DMS53 treated with DMSO at 0.1 percent for 48 hours (cell line): ENCODE data around the gene AP4E1.
"Not testable (repeated sequence)": the region's sequence is repeated elsewhere in the genome, so short reads cannot be mapped to it uniquely, and the experiment has no call there.

Experiments used
- DNase-seq: peaks from one replicate; lab custom pipeline; 2025; ENCODE audit not compliant: unreplicated experiment; lab: John Stamatoyannopoulos, UW

Gene AP4E1

GRCh38 chr15:51016615-51017014, 108.1 kb downstream of the AP4E1 start:
- DNase-seq, result no peak

GRCh38 chr15:51022206-51022605, 113.7 kb downstream of the AP4E1 start:
- DNase-seq, result no peak

DNA sequence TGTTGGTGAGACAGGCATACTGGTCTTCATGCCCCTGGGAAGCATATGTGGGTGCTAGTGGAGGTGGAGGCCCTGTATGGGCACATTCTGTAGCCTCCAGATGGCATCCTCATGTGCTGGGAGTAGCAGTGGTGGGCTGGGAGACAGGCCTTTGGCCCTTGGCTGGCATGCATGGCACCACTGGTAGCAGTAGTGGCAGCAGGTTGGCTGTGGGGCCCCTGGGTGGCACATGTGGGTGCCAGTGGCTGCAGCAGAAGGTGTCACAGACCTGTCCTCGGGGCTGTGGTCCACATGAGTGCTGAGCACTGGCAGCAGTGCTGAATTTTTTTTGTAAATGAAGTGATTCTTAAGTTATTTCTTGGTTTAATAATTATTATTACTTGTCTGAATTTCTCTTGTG, 115.0 kb downstream of the AP4E1 start:
- no peak for DNase-seq

DNA sequence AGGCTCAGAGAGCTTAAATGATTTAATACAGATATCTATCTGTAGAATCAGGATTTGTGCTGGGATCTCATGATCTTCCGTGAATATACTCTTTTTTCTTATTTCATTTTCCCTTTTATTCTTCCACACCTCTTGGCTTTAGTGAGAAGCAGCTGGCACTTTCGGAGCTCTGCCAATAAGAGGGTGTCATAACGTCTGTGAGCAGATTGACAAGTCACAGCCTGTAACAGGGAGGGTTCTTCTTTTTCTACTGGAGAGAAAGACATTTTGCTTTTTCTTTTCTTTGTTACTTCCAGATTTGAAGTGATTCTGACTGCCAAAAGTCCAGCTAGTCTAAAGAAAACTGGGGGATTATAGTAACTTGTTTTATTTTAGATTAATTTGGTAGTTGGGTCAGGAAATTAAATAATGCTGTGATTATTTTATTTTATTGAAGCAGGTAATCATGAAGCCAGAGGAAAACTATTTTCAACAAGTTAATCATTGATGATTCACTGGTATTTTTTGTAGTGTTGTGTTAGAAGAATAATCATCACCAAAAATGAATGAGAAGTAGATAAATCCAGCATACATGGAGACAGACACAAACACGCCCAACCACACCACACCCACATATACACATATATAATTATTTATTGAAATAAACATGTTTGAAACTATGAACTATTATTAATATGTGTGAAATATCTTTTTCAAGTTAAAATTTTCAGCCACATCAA, 116.4 kb downstream of the AP4E1 start:
- DNase-seq, result no peak

GRCh38 chr15:51025454-51025846, 117.0 kb downstream of the AP4E1 start:
- DNase-seq, result no peak

DNA sequence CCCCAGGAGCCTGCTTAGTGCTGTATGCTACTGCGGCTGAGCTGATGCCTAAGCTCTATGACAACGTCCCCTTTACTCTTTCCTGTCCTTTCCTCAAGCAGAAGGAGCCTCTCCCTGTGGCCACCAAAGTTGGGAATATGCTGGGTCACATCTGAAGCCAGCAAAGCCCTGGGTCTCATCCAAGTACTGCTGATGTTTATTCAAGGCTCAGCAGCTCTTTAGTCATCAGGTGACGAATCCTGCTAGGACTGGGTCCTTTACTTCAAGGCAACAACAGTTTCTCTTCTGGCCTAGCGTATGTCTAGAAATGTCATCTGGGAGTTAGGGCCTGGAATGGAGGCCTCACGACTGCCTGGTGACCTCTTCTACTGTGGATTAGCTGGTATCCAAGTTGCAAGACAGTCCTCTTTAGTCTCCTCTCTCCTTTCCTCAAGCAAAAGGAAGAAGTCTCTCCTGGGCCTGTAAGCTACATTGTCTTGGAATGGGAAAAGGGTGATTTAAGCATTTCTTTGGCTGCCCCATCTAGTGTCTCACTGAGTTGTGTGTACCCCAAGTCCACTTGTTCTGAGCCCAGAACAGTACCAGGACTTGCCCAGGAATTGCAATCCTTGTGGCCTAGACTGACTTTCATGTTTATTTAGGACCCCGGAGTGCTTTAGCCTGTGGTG, 122.3 kb downstream of the AP4E1 start:
- no peak for DNase-seq

GRCh38 chr15:51037474-51037873, 129.0 kb downstream of the AP4E1 start:
- not testable (repeated sequence) for DNase-seq

DNA sequence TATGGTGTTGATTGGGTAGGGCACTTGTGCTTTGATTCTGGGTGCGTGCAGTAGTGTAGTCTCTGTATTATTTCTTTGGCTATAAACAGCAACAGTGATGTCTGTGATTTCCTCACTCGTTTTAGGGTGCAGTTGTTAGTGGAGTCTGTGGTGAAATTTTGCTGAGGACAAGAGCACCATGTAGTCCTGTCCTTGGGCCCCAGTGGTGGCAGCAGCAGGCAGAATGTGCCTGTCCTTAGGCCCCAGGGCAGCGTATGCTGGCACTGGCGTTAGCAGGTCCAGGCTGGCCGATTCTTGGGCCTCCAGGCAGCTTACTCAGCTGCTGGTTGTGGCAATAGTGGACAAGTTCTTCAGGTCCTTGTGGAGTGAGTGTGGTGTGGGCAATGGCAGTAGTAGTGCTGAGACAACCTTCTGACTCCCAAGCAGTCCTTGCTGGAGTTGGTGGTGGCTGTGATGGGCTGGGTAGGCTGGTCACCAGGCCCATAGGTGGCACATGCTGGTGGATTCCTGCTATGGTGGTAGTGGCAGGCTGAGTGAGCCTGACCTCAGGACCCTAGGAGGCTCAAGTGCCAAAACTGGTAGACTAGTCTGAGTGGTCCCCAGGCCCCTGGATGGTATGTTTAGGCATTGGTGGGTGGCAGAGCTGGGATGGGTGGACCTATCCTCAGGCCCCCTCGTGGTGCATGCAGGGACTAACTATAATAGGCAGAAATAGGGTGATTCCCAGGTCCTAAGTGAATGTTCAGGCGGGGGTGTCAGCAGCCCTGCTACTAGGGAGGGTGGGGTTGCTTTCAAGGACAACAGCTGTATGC, 129.9 kb downstream of the AP4E1 start:
- DNase-seq, result no peak

DNA sequence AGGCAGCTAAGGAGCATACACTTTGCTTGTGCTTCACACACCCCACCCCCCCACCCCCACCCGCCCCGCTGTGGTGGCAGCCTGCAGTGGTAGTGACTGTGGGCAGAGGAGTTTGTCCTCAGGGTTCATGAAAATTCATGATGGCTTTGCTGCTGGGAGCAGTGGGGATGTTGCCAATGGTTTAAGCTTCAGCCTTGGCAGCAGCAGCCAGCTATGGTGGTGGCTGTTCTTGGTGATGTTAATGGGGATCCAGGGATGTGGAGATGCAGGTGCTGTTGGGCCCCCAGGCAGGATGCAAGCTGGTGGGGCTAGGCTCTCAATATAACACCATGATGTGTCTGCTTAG, 130.5 kb downstream of the AP4E1 start:
- no peak for DNase-seq

GRCh38 chr15:51044037-51044727, 135.7 kb downstream of the AP4E1 start:
- DNase-seq, result no peak

- no peak for DNase-seq
These were observed 137.5 kb downstream of the AP4E1 start for GRCh38 chr15:51046016-51046415.

DNA sequence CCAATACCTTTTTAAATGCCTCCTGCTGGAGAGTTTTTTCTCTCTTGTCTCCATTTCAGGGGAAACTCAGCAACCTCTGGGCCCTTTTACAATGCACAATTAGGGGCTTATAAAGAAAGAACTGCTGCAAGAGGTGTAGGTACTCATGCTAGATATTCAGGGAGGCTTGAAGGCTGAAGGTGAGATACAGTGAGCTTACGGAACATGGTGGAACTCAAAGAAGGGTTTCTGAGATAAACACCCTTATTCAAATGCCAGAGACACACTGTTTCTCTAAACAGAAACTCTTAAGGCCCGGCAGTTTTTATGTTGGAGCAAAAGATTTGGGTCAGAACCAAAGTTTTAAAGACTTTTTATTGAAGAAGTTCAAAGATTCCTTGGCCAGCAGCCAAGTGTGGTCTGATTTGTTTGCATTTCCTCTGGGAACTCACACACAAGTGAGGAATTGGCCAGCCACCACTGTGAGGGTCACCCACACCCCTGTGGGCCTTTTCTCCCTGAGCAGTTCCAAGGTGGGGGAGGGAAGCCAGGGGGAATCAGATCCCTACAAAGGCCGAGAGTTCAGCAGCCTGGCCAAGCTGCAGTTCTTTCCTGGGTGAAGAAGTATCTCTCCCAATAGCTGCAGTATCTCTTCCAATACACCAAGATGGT, 138.4 kb downstream of the AP4E1 start:
- no peak for DNase-seq

DNA sequence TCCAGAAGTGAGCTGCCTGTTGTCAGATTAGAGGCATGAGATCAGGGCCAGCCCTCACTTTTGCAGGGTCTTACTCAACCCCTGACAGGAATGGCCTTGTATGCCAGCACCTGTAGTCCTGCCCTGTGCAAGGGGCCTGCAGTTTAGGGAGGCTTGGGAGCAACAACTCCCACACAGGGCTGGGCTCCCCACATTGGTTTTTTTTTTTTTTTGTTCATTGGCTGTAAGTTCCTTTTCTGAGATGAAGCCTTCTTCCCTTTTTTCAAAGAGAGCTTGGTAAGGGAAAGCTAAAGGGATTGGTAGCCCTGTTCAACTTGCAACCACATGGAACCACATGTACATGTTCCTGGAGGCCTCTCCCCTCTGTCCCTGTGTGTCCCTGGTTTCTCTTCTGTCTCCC, 139.8 kb downstream of the AP4E1 start:
- DNase-seq, result no peak

- DNase-seq, result no peak
These were observed 140.6 kb downstream of the AP4E1 start for GRCh38 chr15:51049081-51049480.

GRCh38 chr15:51051776-51052175, 143.3 kb downstream of the AP4E1 start:
- no peak for DNase-seq

- no peak for DNase-seq
These were observed 145.1 kb downstream of the AP4E1 start for GRCh38 chr15:51053571-51053970.

DNA sequence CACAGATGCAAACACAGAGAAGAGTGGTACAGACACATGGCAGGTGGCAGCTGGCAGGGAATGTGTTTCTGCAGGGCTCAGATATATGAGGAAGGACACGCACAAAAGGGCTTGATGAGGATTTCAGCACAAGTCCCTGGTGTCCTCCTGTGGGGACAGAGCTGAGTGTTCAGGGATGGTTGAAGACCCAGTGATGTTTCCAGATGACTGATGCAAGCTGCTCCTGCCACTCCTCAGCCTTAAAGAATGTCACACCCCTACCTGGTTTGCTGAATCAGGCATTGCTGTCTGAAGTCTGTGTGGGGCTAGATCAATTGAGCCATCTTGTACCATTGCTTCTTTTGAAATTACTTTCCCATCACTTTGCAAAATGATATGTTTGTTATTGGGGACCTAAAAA, 146.1 kb downstream of the AP4E1 start:
- no peak for DNase-seq
